KBM-7 (cell line): ENCODE data around the gene PPP1R9A.

Source experiments
- DNase-seq: peaks from one replicate; pipeline ENCODE4 v3.0.0-alpha.2; 2015
- in situ Hi-C: fragments of 300-500 bp; cut with MboI; formaldehyde crosslinking; loops from 2 replicates; pipeline ENCODE4 v1.14.3; 2020; ENCODE audit warnings: low sequenced_read_pairs, low pct_unique_long_range_greater_than_20kb, mixed read lengths

Gene PPP1R9A

DNA sequence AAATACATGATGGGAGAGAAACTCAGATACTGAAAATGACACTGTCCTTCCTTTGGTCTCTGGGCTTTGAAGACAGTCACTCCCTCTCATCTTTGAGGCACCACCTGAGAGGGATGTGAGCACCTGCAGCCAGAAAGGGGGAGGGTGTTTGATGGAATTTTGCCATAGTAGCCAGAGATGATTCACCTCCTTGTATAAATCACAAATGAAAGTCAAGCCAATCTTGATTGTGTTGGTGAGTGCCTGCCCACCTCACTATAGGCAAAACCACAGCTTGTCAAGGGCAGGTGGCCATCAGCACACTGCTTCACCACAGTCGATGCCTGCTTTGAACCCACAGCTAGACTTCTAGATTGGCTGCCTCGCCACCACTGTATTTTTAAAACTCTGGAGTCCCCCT lies 368.7 kb downstream of the PPP1R9A start:
- in situ Hi-C loops: no loop called here
- DNase-seq: no peak

DNA sequence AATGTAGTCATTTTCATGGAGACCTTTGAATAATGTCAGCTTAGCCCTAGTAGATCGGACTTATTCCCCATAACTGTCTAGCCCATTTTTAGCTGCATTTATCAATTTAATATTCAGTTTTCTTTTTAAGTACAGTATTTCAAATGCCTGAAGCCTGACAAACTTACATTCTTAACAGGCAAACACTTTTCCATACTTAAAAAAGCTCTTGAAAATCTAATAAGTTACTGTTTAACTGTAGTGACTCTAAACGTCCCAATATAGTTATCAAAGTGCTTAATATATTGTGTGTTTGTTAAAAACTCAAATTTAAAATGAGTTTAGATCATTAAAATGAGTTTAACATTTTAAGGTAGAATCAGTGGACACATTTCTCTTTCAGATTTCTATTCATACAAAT lies 372.0 kb downstream of the PPP1R9A start:
- in situ Hi-C loops: no loop called here

DNA sequence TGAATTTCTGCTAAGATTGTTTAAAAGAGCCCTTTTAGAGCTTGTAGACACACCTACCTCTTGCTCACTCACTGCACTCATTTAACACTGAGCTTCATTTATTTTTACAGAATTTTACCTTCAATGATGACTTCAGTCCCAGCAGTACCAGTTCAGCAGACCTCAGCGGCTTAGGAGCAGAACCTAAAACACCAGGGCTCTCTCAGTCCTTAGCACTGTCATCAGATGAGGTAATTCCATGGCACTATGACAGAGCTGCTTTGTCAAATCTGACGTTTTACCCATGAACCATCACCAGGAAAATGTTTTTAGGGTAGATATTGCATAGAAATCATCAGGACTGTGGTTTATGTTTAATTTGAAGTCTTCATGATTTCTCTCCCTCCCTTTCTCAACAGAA lies 378.7 kb downstream of the PPP1R9A start:
- in situ Hi-C loops: no loop called here
- no peak for DNase-seq

More for the DNA sequence above, 372.0 kb downstream of the PPP1R9A start:
- no peak for DNase-seq

DNA sequence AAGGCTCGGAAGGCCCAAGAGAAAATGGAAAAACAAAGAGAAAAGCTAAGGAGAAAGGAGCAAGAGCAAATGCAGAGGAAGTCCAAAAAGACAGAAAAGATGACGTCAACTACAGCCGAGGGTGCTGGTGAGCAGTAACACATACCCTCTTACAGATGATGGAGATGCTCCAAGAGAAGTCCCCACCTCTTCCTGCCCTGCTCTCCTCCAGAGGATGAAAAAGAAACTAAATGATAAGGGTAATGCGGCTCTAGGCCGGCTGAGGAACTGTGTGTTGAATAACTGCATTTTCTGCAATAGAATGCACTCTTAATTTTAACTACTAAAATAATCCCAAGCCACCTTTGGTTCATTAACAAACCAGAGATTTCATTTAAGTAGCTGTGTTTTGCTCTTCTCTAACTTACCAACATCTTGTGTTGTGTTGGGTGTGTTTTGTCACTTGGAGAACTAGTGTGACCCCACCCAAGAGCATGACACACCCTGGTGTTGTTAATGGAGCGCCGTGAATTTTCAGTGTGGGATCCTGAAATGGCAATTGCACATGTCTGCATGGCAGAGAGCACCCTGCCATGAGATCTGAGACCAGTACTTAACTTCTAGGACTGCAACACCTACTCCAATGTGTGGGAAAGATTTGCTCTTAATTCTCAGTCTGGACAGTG lies 382.9 kb downstream of the PPP1R9A start:
- in situ Hi-C loops: no loop called here
- no peak for DNase-seq

DNA sequence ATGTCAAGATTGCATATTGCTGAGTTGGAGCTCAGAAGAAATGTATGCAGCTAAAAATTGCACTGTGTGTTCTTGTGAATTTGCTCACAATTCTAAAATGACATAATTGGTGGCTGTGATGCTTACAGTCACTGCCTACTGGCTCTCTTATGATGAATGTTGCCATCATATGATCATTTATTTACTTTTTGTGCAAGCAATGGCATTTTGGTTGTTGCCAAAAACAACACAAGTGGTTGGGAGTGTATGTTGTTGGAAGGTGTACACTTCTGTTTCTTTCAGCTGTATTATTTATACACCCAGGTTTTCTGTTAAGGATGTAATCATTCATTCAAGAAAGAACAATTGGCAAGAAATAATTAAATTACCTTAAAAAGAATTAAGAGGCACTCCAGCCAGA lies 388.0 kb downstream of the PPP1R9A start:
- DNase-seq: no peak
- in situ Hi-C loops: no loop called here

DNA sequence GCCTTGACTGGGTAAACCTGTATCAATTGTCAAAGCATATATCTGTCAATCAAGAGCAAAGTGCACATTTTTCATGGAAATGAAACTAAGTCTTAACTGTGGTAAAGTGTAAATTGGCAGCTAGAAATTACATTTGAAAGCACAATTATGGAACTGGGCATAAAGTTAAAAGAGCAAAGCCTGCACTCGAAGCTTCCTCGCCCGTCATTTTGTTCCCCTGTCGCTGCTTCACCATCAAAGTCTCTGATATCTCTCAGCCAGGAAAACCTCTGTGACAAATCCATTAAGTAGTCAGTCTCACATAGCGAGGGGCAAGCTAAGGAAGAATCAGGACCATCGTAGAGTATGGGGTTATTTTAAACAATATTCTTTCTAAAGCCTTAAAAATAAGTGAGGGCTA lies 389.1 kb downstream of the PPP1R9A start:
- no peak for DNase-seq
- in situ Hi-C loops: no loop called here

DNA sequence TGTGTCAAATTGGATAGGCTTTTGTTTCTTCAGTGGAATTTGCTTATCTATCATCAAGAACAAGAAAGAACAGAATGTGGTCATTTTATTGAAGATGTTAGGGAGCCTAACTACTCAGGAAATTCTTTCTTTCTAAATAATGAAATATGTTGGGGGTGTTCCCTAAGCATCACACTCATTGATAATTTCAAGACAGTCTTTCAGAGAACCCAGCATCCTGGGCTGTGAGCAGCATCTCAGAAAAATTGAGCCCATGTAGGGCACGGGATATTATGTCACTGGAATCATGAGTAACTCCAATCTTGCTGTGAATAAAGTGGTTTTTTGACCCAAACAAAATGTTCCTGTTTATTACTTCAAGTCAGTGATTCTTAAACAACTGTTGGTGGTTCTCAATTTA lies 389.6 kb downstream of the PPP1R9A start:
- DNase-seq: no peak
- in situ Hi-C loops: no loop called here

DNA sequence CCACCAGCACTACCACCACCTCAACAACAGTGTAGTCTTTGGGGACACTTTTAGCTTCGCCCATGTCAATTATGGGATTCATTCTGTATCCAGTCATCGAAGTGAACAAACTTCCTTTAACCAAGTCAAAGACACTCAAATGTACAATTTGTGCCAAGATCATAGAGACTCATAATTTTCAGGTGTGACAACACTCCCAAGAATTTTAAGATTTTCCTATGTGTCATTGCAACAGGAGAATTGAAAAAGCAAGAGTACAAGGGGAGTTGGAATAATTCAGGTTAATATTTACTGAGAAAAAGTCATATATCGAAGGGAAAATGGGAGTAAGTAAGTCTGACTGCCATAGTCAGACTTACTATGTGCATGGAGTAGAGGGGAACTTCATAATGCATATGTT lies 390.7 kb downstream of the PPP1R9A start:
- in situ Hi-C loops: no loop called here
- no peak for DNase-seq

DNA sequence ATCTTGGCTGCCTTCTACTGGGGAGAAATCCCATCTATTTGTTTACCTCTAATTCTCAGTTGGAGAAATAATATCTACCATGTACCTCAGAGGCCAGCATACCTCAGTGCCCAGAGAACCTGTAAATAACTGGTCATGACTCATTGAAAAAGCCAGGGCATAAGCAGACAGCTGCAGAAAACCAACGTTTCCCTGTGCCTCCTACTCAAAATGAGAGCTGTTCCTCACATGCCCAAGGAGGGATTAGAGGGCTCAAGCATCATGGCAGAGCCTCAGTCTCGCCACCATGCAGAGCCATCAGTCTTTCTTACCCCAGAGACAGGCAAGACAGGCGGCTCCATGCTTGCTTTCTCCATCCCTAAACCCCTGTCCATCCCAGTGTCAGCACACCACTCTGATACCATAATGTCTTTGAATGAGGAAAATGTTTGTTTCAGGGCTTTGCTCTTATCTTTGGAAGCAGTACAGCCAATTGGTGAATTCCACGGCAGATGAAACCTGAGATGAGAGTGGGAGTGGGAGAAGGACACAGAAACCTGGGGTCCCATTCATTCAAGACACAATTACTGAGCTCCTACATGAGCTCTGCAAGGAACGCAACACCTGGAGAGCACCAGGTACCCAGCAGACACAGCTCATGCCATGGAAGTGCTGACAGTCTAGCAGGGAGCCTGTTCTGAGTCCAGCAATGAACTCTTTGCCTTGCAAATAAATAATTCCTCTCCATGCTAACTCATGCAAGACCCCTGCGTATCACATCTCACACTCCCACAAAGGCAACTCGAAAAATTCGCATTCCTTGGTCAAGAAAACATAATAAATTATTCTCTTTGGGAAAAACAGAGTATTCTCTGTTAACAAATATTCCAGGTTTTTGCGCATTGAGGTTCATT lies 395.9 kb downstream of the PPP1R9A start:
- in situ Hi-C loops: no loop called here
- DNase-seq: no peak

DNA sequence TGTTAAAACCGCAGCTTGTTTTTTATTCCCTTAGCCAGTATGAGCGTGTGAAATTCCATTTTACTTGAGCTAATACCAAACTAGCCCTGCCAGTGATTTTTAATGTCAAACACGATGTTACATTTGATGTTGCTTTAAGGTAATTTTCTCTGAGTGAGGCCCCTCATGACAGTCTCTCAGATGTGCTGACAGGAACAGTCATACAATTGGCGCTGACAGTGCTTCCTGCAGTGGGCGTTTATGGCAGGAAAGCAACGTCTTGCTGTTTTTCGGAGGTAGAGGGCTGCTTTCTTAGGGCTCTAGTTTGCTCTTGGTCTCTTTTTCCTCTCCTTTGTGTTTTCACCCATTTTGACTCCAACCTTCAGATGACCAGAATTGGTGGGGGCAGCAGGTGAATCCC lies 397.6 kb downstream of the PPP1R9A start:
- in situ Hi-C loops: no loop called here
- no peak for DNase-seq

DNA sequence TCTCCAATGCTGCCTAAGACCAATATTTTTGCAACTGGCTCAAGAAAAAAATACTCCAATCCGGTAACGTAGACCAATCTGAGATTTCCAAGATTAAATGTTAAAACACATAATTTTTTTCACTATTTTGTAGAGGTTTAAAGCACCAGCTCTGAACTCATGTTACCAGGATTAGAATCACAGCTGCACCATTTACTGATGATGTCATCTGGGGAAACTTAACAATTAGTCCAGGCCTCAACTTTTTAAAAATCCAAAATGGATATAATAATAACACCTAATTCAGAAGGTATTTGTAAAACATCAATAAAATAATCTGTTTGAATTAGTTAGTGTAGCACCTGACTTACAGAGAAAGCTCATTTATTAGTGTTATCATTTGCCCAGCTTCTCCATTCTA lies 402.6 kb downstream of the PPP1R9A start:
- no peak for DNase-seq
- in situ Hi-C loops: no loop called here

DNA sequence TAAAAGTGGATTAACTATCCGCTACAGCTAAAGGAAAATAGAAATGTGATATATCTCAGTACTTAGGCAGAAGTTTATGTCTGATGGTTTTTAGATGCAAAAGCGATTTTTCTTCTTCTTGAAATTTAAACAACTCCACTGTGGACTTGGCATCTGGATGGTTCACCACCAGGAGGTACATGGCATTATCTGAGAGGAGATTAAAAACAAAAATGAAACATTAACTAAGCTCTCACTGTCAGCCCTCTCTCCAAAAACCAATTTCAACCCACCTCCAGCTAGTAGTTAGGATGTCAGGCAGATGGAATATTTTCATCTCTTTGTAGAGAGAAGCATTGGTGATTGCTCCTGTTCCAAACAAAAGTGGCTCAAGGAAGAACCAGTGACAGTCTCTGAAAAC lies 404.0 kb downstream of the PPP1R9A start:
- in situ Hi-C loops: no loop called here
- no peak for DNase-seq

DNA sequence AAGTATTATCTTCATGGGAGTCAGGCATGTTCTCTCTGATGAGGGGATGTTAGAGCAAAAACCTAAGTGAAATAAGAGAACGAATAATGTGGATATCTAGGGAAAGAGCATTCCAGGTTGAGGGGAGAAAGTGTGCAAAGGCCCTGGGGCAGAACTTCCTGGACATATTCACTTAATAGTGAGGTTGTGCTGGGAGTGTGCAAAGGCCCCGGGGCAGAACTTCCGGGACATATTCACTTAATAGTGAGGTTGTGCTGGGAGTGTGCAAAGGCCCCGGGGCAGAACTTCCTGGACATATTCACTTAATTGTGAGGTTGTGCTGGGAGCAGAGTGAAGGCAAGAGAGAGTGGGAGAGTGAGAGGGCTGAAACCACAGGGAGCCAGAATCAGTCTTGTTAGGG lies 405.2 kb downstream of the PPP1R9A start:
- in situ Hi-C loops: no loop called here
- no peak for DNase-seq

DNA sequence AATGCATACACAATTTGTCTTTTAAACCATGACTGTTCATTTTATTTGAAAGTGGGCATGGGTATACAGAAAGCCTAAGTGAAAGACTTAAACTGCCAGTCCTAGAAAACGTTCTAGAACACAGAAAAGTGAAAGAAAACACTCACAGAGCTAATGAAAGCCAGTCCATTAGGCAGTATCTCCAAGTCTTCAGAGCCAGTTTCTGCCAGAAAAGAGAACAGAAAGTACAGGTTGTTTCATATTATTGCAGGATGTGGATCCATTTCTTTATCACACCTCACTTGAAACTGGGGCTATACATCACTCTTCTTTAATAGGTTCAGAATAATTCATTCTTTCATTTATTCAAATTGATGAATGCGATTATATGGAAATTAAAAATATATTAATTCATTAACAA lies 409.2 kb downstream of the PPP1R9A start:
- no peak for DNase-seq
- in situ Hi-C loops: no loop called here

DNA sequence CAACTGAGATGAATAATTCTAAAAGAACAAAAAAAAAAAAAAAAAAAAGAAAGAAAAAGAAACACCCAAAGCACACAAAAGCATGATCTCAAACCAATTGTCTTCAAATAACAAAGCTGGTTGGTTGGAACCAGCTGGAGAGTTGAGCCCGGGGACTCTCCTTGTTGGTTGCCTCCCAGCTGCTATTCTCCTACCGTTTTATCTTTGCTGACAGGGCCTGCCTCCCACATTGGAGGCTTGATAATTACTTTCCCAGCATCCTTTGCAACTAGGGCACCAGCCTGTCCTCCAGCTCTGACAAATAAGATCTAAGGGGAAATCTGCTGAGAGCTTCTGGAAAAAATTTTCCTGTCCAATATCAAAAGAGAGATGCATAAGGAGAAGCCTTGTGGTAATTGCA lies 410.2 kb downstream of the PPP1R9A start:
- DNase-seq: no peak

DNA sequence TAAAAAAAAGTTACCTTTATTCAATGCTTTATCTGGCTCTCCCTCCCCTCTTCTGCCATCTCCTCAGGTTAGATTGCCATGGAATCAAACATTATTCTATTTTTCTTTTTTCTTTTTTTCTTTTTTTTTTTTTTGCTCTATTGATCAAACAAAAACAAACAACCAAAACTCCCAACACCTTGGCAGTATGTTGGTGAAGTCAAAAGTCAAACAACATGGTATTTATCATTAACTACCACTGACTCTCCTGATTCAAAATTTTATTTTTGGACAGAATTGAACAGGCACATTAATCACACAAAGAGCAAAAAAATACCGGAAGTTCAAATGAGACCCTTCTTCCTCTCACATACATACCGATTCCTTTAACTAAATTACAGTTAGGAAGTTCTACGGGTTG lies 410.6 kb downstream of the PPP1R9A start:
- in situ Hi-C loops: no loop called here

More for the DNA sequence above, 410.2 kb downstream of the PPP1R9A start:
- in situ Hi-C loops: no loop called here

DNA sequence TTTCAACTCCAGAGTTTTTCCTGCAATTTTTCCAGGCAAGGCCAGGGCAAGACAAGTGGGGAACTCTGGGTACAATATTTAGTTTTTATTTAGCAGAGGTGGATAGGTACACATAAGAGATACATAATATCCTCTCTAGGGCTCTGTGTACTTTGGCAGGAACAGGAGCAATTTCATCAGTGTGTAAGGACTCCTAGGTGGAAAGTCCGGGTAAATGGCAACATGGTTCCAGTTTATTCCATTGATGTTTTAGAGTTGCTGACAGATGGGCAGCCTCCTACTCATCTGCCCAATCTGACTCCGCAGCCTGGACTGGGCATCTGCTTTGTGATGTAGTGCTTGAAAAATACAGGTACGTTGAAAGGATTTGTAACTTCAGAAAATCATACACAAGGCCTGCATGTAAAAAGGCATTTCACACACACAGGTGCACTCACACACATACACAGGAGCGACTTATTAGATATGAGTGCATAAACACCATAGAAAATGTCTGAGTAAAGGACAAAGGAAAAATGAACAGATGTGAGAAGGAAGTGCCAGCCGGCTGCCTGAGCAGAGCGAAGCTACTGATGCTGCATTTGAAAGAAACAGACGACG lies 411.2 kb downstream of the PPP1R9A start:
- DNase-seq: no peak
- in situ Hi-C loops: no loop called here

More for the DNA sequence above, 410.6 kb downstream of the PPP1R9A start:
- no peak for DNase-seq

DNA sequence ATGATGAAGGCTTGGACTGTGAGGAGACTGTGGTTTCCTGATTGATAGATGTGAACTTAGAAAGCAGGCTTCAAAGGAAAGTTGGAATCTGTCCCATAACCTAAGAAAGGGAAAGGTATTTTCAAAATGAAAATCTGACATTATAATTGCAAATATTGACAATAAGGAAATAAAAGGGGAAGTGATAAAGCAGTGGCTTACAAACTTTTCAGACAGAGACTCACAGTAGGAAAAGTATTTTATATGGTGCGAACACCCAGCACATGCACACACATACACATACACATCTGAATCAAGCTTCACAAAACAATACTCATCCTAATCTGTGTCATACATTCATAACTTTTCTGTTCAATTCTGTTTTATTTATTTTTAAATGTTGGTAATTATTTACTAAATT lies 412.2 kb downstream of the PPP1R9A start:
- no peak for DNase-seq
- in situ Hi-C loops: no loop called here

DNA sequence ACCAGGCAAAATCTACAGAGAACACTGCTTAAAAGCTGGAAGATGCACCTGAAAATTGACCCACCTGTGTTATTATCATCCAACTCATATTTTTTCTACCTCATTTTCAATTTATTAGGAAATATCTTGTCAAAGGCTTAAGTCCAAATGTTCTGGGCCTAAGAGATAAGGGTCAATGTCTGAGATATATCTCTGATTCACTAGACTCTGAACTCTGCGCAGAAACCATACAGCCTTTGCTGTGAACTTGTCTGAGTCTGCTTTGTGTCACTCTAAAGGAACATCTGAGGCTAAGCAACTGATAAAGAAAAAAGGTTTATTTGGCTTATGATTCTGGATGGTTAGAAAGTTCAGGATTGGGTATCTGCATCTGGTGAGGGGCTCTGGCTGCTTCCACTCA lies 413.3 kb downstream of the PPP1R9A start:
- no peak for DNase-seq
- in situ Hi-C loops: no loop called here

DNA sequence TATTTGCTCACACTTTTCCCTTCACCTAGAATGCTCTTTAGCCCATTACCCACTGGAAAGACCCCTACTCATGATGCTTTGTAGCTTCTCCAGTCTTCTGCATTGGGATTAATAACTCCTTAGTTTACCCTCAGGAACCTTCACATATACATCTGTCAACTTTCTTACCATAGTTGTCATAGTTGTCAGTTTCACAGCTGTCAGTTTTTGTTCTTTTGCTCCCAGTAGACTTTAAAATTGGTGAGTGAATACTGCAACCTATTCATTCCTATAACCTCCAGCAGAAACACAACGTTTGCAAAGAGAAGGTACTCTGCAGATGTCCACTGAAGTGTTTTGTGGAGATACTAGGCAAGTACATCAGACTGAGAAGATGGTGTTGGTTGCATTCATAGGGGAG lies 414.3 kb downstream of the PPP1R9A start:
- in situ Hi-C loops: no loop called here
- DNase-seq: no peak
